SK-N-SH (cell line): ENCODE measurements around the gene ABCB9. TPM values are rescaled to one million over a fixed set of nuclear protein-coding genes. Genes with fewer than 3 reads are reported as not detected.

ENCODE experiments used
- CTCF ChIA-PET: fragments of 300-600, 350-600 bp; formaldehyde crosslinking; extraction: SDS; loops from one replicate; lab custom pipeline; 2021; lab: Yijun Ruan, JAX
- POLR2A ChIA-PET: fragments of 350-600 bp; sonication (Branson Sonifier 250); formaldehyde crosslinking; extraction: SDS; loops from one replicate; lab custom pipeline; 2020; ENCODE audit warnings: antibody characterized with exemption, inconsistent platforms; lab: Yijun Ruan, JAX
- DNase-seq: peaks from one replicate; pipeline ENCODE4 v3.0.0; 2012
- H2AFZ ChIP-seq: fragments of 200-600 bp; sonication (generic); 2 replicates; pipeline ENCODE4 v1.8.1; 2016; ENCODE audit warnings: antibody characterized with exemption, mild to moderate bottlenecking, low read depth
- H3F3A ChIP-seq: fragments of 200-600 bp; sonication (generic); replicated peaks from 2 replicates; pipeline ENCODE3; 2016; ENCODE audit warnings: antibody characterized with exemption, mild to moderate bottlenecking; ENCODE audit not compliant: insufficient read depth
- H3K27ac ChIP-seq, 2 experiments: fragments of 200-500 bp in 1 of 2; fragments of 200-600 bp in 1 of 2; sonication (Bioruptor generic) in 1 of 2; sonication (generic), shearing (Covaris generic) in 1 of 2; 2 replicates each; pipeline versions ENCODE4 v1.5.1 to v1.6.1; 2014 to 2016; ENCODE audit warnings: low read depth in 2 of 2, inconsistent platforms in 1 of 2, low read length in 1 of 2, mild to moderate bottlenecking in 1 of 2, mixed read lengths in 1 of 2
- H3K27me3 ChIP-seq: fragments of 200-600 bp; sonication (generic), shearing (Covaris generic); 2 replicates; pipeline ENCODE4 v1.6.1; 2016; ENCODE audit warnings: mixed run types; ENCODE audit not compliant: insufficient read depth
- H3K36me3 ChIP-seq, 2 experiments: fragments of 200-500 bp in 1 of 2; fragments of 200-600 bp in 1 of 2; sonication (Bioruptor generic) in 1 of 2; sonication (generic) in 1 of 2; replicated peaks in 1 of 2; 2 replicates each; pipeline versions ENCODE3 to v1.5.1; 2014 to 2016; ENCODE audit warnings: low read length in 1 of 2, mild to moderate bottlenecking in 1 of 2; ENCODE audit not compliant: insufficient read depth in 2 of 2, control insufficient read depth in 1 of 2
- H3K4me1 ChIP-seq, 2 experiments: fragments of 200-500 bp in 1 of 2; fragments of 200-600 bp in 1 of 2; sonication (Bioruptor generic) in 1 of 2; sonication (generic), shearing (Covaris generic) in 1 of 2; 2 replicates each; pipeline versions ENCODE4 v1.5.1 to v1.6.1; 2014 to 2016; ENCODE audit warnings: low read depth in 1 of 2, low read length in 1 of 2, mixed run types in 1 of 2; ENCODE audit not compliant: insufficient read depth in 2 of 2, control insufficient read depth in 1 of 2
- H3K4me2 ChIP-seq: fragments of 200-600 bp; sonication (generic), shearing (Covaris generic); 2 replicates; pipeline ENCODE4 v1.6.1; 2017; ENCODE audit warnings: mixed run types
- H3K4me3 ChIP-seq, 2 experiments: fragments of 200-500 bp in 1 of 2; fragments of 200-600 bp in 1 of 2; sonication (Bioruptor generic) in 1 of 2; sonication (generic), shearing (Covaris generic) in 1 of 2; 2 replicates each; pipeline versions ENCODE4 v1.5.1 to v1.8.1; 2014 to 2016; ENCODE audit warnings: low read depth in 2 of 2, inconsistent platforms in 1 of 2, low read length in 1 of 2, mild to moderate bottlenecking in 1 of 2, mixed read lengths in 1 of 2, moderate library complexity in 1 of 2
- H3K79me2 ChIP-seq: fragments of 200-600 bp; sonication (generic); 2 replicates; pipeline ENCODE4 v1.8.1; 2017; ENCODE audit warnings: mild to moderate bottlenecking; ENCODE audit not compliant: insufficient read depth
- H3K9ac ChIP-seq: fragments of 200-600 bp; sonication (generic); 2 replicates; pipeline ENCODE4 v1.6.1; 2017; ENCODE audit warnings: mixed run types
- H3K9me2 ChIP-seq: fragments of 200-600 bp; sonication (generic); 2 replicates; pipeline ENCODE4 v1.6.1; 2017; ENCODE audit warnings: mixed run types
- H3K9me3 ChIP-seq: fragments of 200-600 bp; sonication (generic); 2 replicates; pipeline ENCODE4 v1.6.1; 2017; ENCODE audit warnings: mixed run types, mild to moderate bottlenecking, moderate library complexity
- H4K20me1 ChIP-seq: fragments of 200-600 bp; sonication (generic); 2 replicates; pipeline ENCODE4 v1.6.1; 2017; ENCODE audit warnings: mild to moderate bottlenecking, mixed run types; ENCODE audit not compliant: insufficient read depth
- CHD2 ChIP-seq: fragments of 150-350 bp; IDR thresholded peaks from 2 replicates; pipeline ENCODE4 v1.6.1; 2018; ENCODE audit warnings: low read length; ENCODE audit not compliant: partially characterized antibody
- CTCF ChIP-seq: fragments of 200-600 bp; sonication (generic); IDR thresholded peaks from 2 replicates; pipeline ENCODE4 v1.6.1; 2017; ENCODE audit warnings: antibody characterized with exemption, mild to moderate bottlenecking, moderate library complexity
- EP300 ChIP-seq, 2 experiments: IDR thresholded peaks; 2 replicates each; pipeline versions ENCODE4 v1.4.0 to v1.6.1; 2012; ENCODE audit warnings: borderline replicate concordance in 1 of 2, low read depth in 1 of 2, low read length in 1 of 2
- EZH2phosphoT487 ChIP-seq: fragments of 200-600 bp; sonication (generic); IDR thresholded peaks from 2 replicates; pipeline ENCODE4 v1.6.1; 2017; ENCODE audit warnings: low read depth, mixed run types, mild to moderate bottlenecking, antibody characterized with exemption, moderate library complexity, borderline replicate concordance
- FOXM1 ChIP-seq: IDR thresholded peaks from 2 replicates; pipeline ENCODE4 v1.4.0; 2012; ENCODE audit warnings: low read depth, mild to moderate bottlenecking
- MEF2A ChIP-seq: IDR thresholded peaks from 2 replicates; pipeline ENCODE4 v1.4.0; 2012; ENCODE audit warnings: low read depth, borderline replicate concordance
- NRF1 ChIP-seq: IDR thresholded peaks from 2 replicates; pipeline ENCODE4 v1.6.1; 2012; ENCODE audit warnings: low read depth, mild to moderate bottlenecking, low read length
- RAD21 ChIP-seq: IDR thresholded peaks from 2 replicates; pipeline ENCODE4 v1.6.1; 2012; ENCODE audit warnings: mild to moderate bottlenecking, low read length
- RCOR1 ChIP-seq: fragments of 150-350 bp; IDR thresholded peaks from 2 replicates; pipeline ENCODE4 v1.6.1; 2017; ENCODE audit warnings: antibody characterized with exemption, low read length
- RXRA ChIP-seq: IDR thresholded peaks from 2 replicates; pipeline ENCODE4 v1.4.0; 2012; ENCODE audit warnings: low read depth, mild to moderate bottlenecking, borderline replicate concordance
- SIN3A ChIP-seq: IDR thresholded peaks from 2 replicates; pipeline ENCODE4 v1.6.1; 2012; ENCODE audit warnings: low read depth, mild to moderate bottlenecking, low read length, moderate library complexity, borderline replicate concordance
- SMC3 ChIP-seq: IDR thresholded peaks from 2 replicates; pipeline ENCODE4 v1.6.1; 2012; ENCODE audit warnings: low read depth, low read length, improper control_type of control experiment
- TAF1 ChIP-seq: IDR thresholded peaks from 2 replicates; pipeline ENCODE4 v1.6.1; 2012; ENCODE audit warnings: low read depth, mild to moderate bottlenecking, low read length, moderate library complexity, borderline replicate concordance
- TEAD4 ChIP-seq: IDR thresholded peaks from 2 replicates; pipeline ENCODE4 v1.4.0; 2012; ENCODE audit warnings: mild to moderate bottlenecking, borderline replicate concordance; ENCODE audit not compliant: insufficient read depth
- USF1 ChIP-seq: IDR thresholded peaks from 2 replicates; pipeline ENCODE4 v1.4.0; 2012; ENCODE audit warnings: low read depth, borderline replicate concordance
- YY1 ChIP-seq: IDR thresholded peaks from 2 replicates; pipeline ENCODE4 v1.4.0; 2012; ENCODE audit warnings: low read depth, mild to moderate bottlenecking
- whole genome bisulfite sequencing: methylation state at CpG from one replicate; pipeline ENCODE4 v1.1.6; 2017; ENCODE audit warnings: low lambda C conversion rate; 5-methylcytosine and 5-hydroxymethylcytosine counted together
- polyA plus RNA-seq, 3 experiments: library from polyadenylated mRNA; depleted of rRNA; stranded (reverse); fragments of >200 nt; gene quantifications; 2 replicates each; pipeline ENCODE4 v1.2.3, GENCODE V29; 2012

ABCB9 gene
- polyA plus RNA-seq, 1 of the 3 experiments (the other 2 are of a cell fraction) = 6.2 TPM

- Histone ChIP-seq H3K4me3 (no peak overlapping the region), H3F3A (no peaks in the 10 kb centered on the region), H3K27ac (no peak overlapping the region), H3K79me2 (no peaks in the 10 kb centered on the region), H3K27me3 (no peaks in the 10 kb centered on the region), H3K9me3 (no peaks in the 10 kb centered on the region), H3K9ac (no peak overlapping the region), H3K4me2 (no peak overlapping the region), H4K20me1 (no peaks in the 10 kb centered on the region), H2AFZ (no peak overlapping the region), H3K4me1 (peaks cover 0 to 4% of the 10 kb centered on the region in 2 experiments; a peak in 1 of 4 replicates), H3K36me3 (no peaks in the 10 kb centered on the region), H3K9me2 (no peaks in the 10 kb centered on the region)
- WGBS = 86% methylated on average over 18 of the region's 20 CpGs
- no peak for DNase-seq
- CTCF ChIA-PET = no interaction called here
- POLR2A ChIA-PET = no interaction called here
- TF ChIP-seq RXRA = no peak
- TF ChIP-seq NRF1 = no peak
- TF ChIP-seq MEF2A = no peak
- TF ChIP-seq RAD21 = no peak
- TF ChIP-seq FOXM1 = no peak
- TF ChIP-seq CTCF = no peak
- TF ChIP-seq YY1 = no peak
- no peak for TF ChIP-seq TAF1
- TF ChIP-seq, all 33 proteins: peak for 0
These were observed 29.4 kb upstream of the ABCB9 start for GRCh38 chr12:122995503-122996187.

GRCh38 chr12:122994781-122995502 is 28.7 kb upstream of the ABCB9 start:
- DNase-seq = no peak
- H3K27ac ChIP-seq = no peak overlapping the region
- no peaks in the 10 kb centered on the region for H3K9me2 ChIP-seq
- H3K36me3 ChIP-seq = no peaks in the 10 kb centered on the region
- 94% methylated on average over 9 of the region's 13 CpGs for WGBS
- H3K79me2 ChIP-seq = no peaks in the 10 kb centered on the region
- no peaks in the 10 kb centered on the region for H3K9me3 ChIP-seq
- H2AFZ ChIP-seq = no peak overlapping the region
- H3K4me3 ChIP-seq = no peak overlapping the region
- no peaks in the 10 kb centered on the region for H3K27me3 ChIP-seq
- H3F3A ChIP-seq = no peaks in the 10 kb centered on the region
- H4K20me1 ChIP-seq = no peaks in the 10 kb centered on the region
- TF ChIP-seq RCOR1 (no peak), RXRA (no peak), USF1 (no peak), CTCF (no peak), TEAD4 (no peak), EP300 (IDR thresholded peaks at IDR 0.05; ENCODE audit: borderline replicate concordance in 1 of 2, low read depth in 1 of 2, low read length in 1 of 2) (no peak), EZH2phosphoT487 (no peak), SIN3A (no peak), FOXM1 (no peak), SMC3 (no peak), CHD2 (no peak)
- peaks cover 0 to 4% of the 10 kb centered on the region in 2 experiments; a peak in 1 of 4 replicates for H3K4me1 ChIP-seq
- POLR2A ChIA-PET = no interaction called here
- no peak overlapping the region for H3K4me2 ChIP-seq
- CTCF ChIA-PET = no interaction called here
- no peak overlapping the region for H3K9ac ChIP-seq
